ENCODE measurements around the gene TNFAIP8. TPM values are rescaled to one million over a fixed set of nuclear protein-coding genes. Genes with fewer than 3 reads are reported as not detected.
A peak's percentile ranks its signal among the peaks of the same experiment; 100 is the strongest.

Gene TNFAIP8
- polyA plus RNA-seq, 4 donors = 8.5 to 12.7 (median 10.9) TPM

DNA sequence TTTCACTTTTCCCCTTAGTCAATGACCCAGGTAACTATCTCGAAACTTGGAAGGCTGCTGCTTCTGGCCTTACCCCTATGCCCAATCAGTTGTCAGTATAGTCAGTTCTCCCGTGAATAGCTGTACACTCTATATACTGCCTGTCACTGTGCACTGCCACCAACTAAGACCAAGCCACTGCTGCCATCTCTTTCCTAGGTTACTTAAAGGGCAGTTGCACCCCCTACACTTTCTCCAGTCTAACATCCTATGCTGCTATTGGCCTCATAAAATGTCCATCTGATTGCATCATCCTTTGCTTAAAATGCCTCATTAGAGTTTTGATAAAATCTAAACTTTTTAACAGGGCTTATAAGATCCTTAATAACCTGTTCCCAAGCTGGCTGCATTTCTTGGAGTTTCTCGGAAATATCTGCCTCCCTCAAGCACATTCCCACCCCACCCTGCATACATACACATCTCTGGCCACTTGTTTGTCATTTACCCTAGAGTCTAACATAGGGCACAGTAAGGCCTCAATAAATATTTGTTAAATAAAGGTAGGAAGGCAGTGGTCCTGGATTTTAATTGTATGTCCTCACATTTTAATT lies 32.8 kb upstream of the TNFAIP8 start:
- H3K27me3 ChIP-seq (ENCODE audit: control insufficient read depth in 3 of 3, insufficient read depth in 3 of 3, low read length in 3 of 3) = no peaks in the 10 kb centered on the region
- peak overlapping the region in 1 of 3 donors; percentile 57 for H3K27ac ChIP-seq (ENCODE audit: low read depth in 1 of 3, low read length in 2 of 3)
- peaks cover 0 to 15% (median 12%) of the 10 kb centered on the region in 3 donors for H3K4me1 ChIP-seq (ENCODE audit: control insufficient read depth in 3 of 3, insufficient read depth in 2 of 3, low read depth in 1 of 3, low read length in 2 of 3)
- H3K36me3 ChIP-seq (ENCODE audit: control insufficient read depth in 3 of 3, insufficient read depth in 2 of 3, low read depth in 1 of 3, low read length in 3 of 3) = no peaks in the 10 kb centered on the region
- 76 to 82% (median 80%) methylated on average over 3 of the region's 3 CpGs for WGBS, 3 donors
- no peaks in the 10 kb centered on the region for H3K9me3 ChIP-seq (ENCODE audit: control insufficient read depth in 2 of 2, insufficient read depth in 1 of 2, low read depth in 1 of 2, low read length in 1 of 2)
- H3K4me3 ChIP-seq (ENCODE audit: low read depth in 1 of 3, low read length in 3 of 3) = no peak overlapping the region
- FAIRE-seq (no peak), DNase-seq (no peak)

- no peak overlapping the region for H3K4me3 ChIP-seq (ENCODE audit: low read depth in 1 of 3, low read length in 3 of 3)
- no peaks in the 10 kb centered on the region for H3K9me3 ChIP-seq (ENCODE audit: control insufficient read depth in 2 of 2, insufficient read depth in 1 of 2, low read depth in 1 of 2, low read length in 1 of 2)
- no peaks in the 10 kb centered on the region for H3K27me3 ChIP-seq (ENCODE audit: control insufficient read depth in 3 of 3, insufficient read depth in 3 of 3, low read length in 3 of 3)
- H3K27ac ChIP-seq (ENCODE audit: low read depth in 1 of 3, low read length in 2 of 3) = peak overlapping the region in 2 of 3 donors; percentile 48 to 57
- peaks cover 0 to 20% (median 12%) of the 10 kb centered on the region in 3 donors for H3K4me1 ChIP-seq (ENCODE audit: control insufficient read depth in 3 of 3, insufficient read depth in 2 of 3, low read depth in 1 of 3, low read length in 2 of 3)
- FAIRE-seq (no peak), DNase-seq (no peak)
- no peaks in the 10 kb centered on the region for H3K36me3 ChIP-seq (ENCODE audit: control insufficient read depth in 3 of 3, insufficient read depth in 2 of 3, low read depth in 1 of 3, low read length in 3 of 3)
These were observed 32.2 kb upstream of the TNFAIP8 start for GRCh38 chr5:119323601-119324000.

DNA sequence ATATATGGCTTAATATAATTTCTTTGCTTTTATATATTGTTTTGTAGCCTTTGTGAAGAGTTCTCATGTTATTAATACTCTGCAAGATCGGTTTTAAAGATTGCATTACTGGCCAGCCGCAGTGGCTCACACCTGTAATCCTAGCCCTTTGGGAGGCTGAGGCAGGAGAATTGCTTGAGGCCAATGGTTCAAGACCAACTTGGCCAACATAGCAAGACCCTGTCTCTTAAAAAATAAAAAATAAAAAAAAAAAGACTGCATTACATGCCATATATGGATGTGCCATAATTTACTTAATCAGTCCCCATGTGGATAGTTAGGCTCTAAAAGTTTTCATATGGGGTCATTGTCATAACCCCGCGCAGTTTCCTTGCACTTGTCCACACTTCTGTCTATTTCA lies 31.0 kb upstream of the TNFAIP8 start:
- WGBS, 3 donors = 93 to 96% (median 95%) methylated on average over 4 of the region's 4 CpGs
- FAIRE-seq = no peak

GRCh38 chr5:119327018-119327417 lies 28.8 kb upstream of the TNFAIP8 start:
- FAIRE-seq (no peak), DNase-seq (no peak)
- Histone ChIP-seq H3K27ac (ENCODE audit: low read depth in 1 of 3, low read length in 2 of 3) (peak overlapping the region in 1 of 3 donors; percentile 24), H3K27me3 (ENCODE audit: control insufficient read depth in 3 of 3, insufficient read depth in 3 of 3, low read length in 3 of 3) (no peaks in the 10 kb centered on the region), H3K36me3 (ENCODE audit: control insufficient read depth in 3 of 3, insufficient read depth in 2 of 3, low read depth in 1 of 3, low read length in 3 of 3) (peaks cover 0 to 3% (median 0%) of the 10 kb centered on the region in 3 donors), H3K4me3 (ENCODE audit: low read depth in 1 of 3, low read length in 3 of 3) (no peak overlapping the region), H3K9me3 (ENCODE audit: control insufficient read depth in 2 of 2, insufficient read depth in 1 of 2, low read depth in 1 of 2, low read length in 1 of 2) (no peaks in the 10 kb centered on the region), H3K4me1 (ENCODE audit: control insufficient read depth in 3 of 3, insufficient read depth in 2 of 3, low read depth in 1 of 3, low read length in 2 of 3) (peaks cover 0 to 25% (median 14%) of the 10 kb centered on the region in 3 donors)
- WGBS, 3 donors = 66 to 79% (median 69%) methylated on average over 5 of the region's 5 CpGs

More for the DNA sequence above, 31.0 kb upstream of the TNFAIP8 start:
- no peaks in the 10 kb centered on the region for H3K9me3 ChIP-seq (ENCODE audit: control insufficient read depth in 2 of 2, insufficient read depth in 1 of 2, low read depth in 1 of 2, low read length in 1 of 2)
- H3K4me3 ChIP-seq (ENCODE audit: low read depth in 1 of 3, low read length in 3 of 3) = no peak overlapping the region
- DNase-seq = no peak
- peaks cover 0 to 25% (median 12%) of the 10 kb centered on the region in 3 donors for H3K4me1 ChIP-seq (ENCODE audit: control insufficient read depth in 3 of 3, insufficient read depth in 2 of 3, low read depth in 1 of 3, low read length in 2 of 3)
- peak overlapping the region in 1 of 3 donors; percentile 57 for H3K27ac ChIP-seq (ENCODE audit: low read depth in 1 of 3, low read length in 2 of 3)
- H3K36me3 ChIP-seq (ENCODE audit: control insufficient read depth in 3 of 3, insufficient read depth in 2 of 3, low read depth in 1 of 3, low read length in 3 of 3) = no peaks in the 10 kb centered on the region
- H3K27me3 ChIP-seq (ENCODE audit: control insufficient read depth in 3 of 3, insufficient read depth in 3 of 3, low read length in 3 of 3) = no peaks in the 10 kb centered on the region

DNA sequence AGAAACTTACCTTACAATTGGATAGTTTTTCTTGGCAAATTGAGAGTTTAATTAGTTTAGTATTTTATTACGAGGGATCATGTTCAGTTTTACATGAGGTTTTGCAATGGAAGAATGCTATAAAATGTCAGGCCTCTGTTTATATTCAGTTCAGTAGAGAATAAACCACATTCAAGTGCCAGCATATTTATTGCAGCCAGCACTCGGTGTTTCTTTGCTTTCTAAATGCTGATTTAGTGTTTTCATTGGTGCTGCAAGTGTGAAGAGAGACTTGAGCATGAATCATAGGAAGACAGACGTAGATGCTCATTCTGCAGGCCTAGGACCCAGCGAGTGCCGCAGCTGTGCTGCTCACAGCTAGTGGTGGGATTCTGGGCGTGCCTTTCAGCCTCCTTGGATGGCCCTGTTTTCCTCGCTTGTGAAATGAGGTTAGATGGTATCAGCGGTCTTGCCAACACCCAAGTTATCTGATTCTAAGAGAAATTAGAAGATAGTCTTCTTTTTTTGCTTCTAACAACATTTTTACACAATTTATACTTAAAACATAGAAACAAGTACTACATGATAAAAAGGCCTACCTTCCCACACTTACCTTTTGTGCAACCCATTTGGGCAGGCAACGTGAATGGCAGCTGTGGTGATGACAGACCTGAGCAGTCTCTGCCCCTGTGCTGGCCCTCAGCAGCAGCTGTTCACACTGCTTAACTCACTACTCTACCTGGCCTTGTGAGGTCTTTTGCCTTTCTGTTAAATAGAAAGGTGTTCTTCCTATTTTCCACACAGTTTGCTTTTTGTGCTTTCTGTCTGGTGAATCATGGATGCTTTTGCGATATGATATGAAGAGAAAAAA lies 26.8 kb upstream of the TNFAIP8 start:
- H3K27ac ChIP-seq (ENCODE audit: low read depth in 1 of 3, low read length in 2 of 3) = peak overlapping the region in 1 of 3 donors; percentile 80
- peaks cover 0 to 3% (median 0%) of the 10 kb centered on the region in 3 donors for H3K36me3 ChIP-seq (ENCODE audit: control insufficient read depth in 3 of 3, insufficient read depth in 2 of 3, low read depth in 1 of 3, low read length in 3 of 3)
- WGBS, 3 donors = 57 to 87% (median 81%) methylated on average over 10 of the region's 10 CpGs
- no peaks in the 10 kb centered on the region for H3K9me3 ChIP-seq (ENCODE audit: control insufficient read depth in 2 of 2, insufficient read depth in 1 of 2, low read depth in 1 of 2, low read length in 1 of 2)
- DNase-seq = no peak
- H3K27me3 ChIP-seq (ENCODE audit: control insufficient read depth in 3 of 3, insufficient read depth in 3 of 3, low read length in 3 of 3) = no peaks in the 10 kb centered on the region
- H3K4me1 ChIP-seq (ENCODE audit: control insufficient read depth in 3 of 3, insufficient read depth in 2 of 3, low read depth in 1 of 3, low read length in 2 of 3) = peaks cover 0 to 22% (median 2%) of the 10 kb centered on the region in 3 donors
- no peak overlapping the region for H3K4me3 ChIP-seq (ENCODE audit: low read depth in 1 of 3, low read length in 3 of 3)
- FAIRE-seq = no peak

- no peak for DNase-seq
- H3K4me3 ChIP-seq (ENCODE audit: low read depth in 1 of 3, low read length in 3 of 3) = no peak overlapping the region
- no peak for FAIRE-seq
- 77 to 85% (median 81%) methylated on average over 6 of the region's 6 CpGs for WGBS, 3 donors
- H3K27ac ChIP-seq (ENCODE audit: low read depth in 1 of 3, low read length in 2 of 3) = peak overlapping the region in 2 of 3 donors; percentile 16 to 80
- no peaks in the 10 kb centered on the region for H3K9me3 ChIP-seq (ENCODE audit: control insufficient read depth in 2 of 2, insufficient read depth in 1 of 2, low read depth in 1 of 2, low read length in 1 of 2)
- H3K27me3 ChIP-seq (ENCODE audit: control insufficient read depth in 3 of 3, insufficient read depth in 3 of 3, low read length in 3 of 3) = no peaks in the 10 kb centered on the region
- H3K36me3 ChIP-seq (ENCODE audit: control insufficient read depth in 3 of 3, insufficient read depth in 2 of 3, low read depth in 1 of 3, low read length in 3 of 3) = peaks cover 0 to 3% (median 0%) of the 10 kb centered on the region in 3 donors
- peaks cover 0 to 20% (median 2%) of the 10 kb centered on the region in 3 donors for H3K4me1 ChIP-seq (ENCODE audit: control insufficient read depth in 3 of 3, insufficient read depth in 2 of 3, low read depth in 1 of 3, low read length in 2 of 3)
These were observed 26.2 kb upstream of the TNFAIP8 start for GRCh38 chr5:119329666-119330065.

- Histone ChIP-seq H3K27ac (ENCODE audit: low read depth in 1 of 3, low read length in 2 of 3) (peak overlapping the region in 1 of 3 donors; percentile 75), H3K4me1 (ENCODE audit: control insufficient read depth in 3 of 3, insufficient read depth in 2 of 3, low read depth in 1 of 3, low read length in 2 of 3) (peaks cover 0 to 15% (median 2%) of the 10 kb centered on the region in 3 donors)
- 68 to 93% (median 78%) methylated on average over 9 of the region's 9 CpGs for WGBS, 3 donors
These were observed 25.2 kb upstream of the TNFAIP8 start for GRCh38 chr5:119330367-119331183.

GRCh38 chr5:119331566-119332095 lies 24.2 kb upstream of the TNFAIP8 start:
- FAIRE-seq = no peak
- WGBS, 3 donors = 81 to 93% (median 90%) methylated on average over 3 of the region's 3 CpGs

More at GRCh38 chr5:119330367-119331183, 25.2 kb upstream of the TNFAIP8 start:
- H3K9me3 ChIP-seq (ENCODE audit: control insufficient read depth in 2 of 2, insufficient read depth in 1 of 2, low read depth in 1 of 2, low read length in 1 of 2) = no peaks in the 10 kb centered on the region
- DNase-seq = no peak
- no peak for FAIRE-seq
- H3K27me3 ChIP-seq (ENCODE audit: control insufficient read depth in 3 of 3, insufficient read depth in 3 of 3, low read length in 3 of 3) = no peaks in the 10 kb centered on the region
- peaks cover 0 to 3% (median 0%) of the 10 kb centered on the region in 3 donors for H3K36me3 ChIP-seq (ENCODE audit: control insufficient read depth in 3 of 3, insufficient read depth in 2 of 3, low read depth in 1 of 3, low read length in 3 of 3)
- H3K4me3 ChIP-seq (ENCODE audit: low read depth in 1 of 3, low read length in 3 of 3) = no peak overlapping the region

More at GRCh38 chr5:119331566-119332095, 24.2 kb upstream of the TNFAIP8 start:
- Histone ChIP-seq H3K4me3 (ENCODE audit: low read depth in 1 of 3, low read length in 3 of 3) (no peak overlapping the region), H3K9me3 (ENCODE audit: control insufficient read depth in 2 of 2, insufficient read depth in 1 of 2, low read depth in 1 of 2, low read length in 1 of 2) (no peaks in the 10 kb centered on the region), H3K4me1 (ENCODE audit: control insufficient read depth in 3 of 3, insufficient read depth in 2 of 3, low read depth in 1 of 3, low read length in 2 of 3) (peaks cover 0 to 15% (median 2%) of the 10 kb centered on the region in 3 donors), H3K27me3 (ENCODE audit: control insufficient read depth in 3 of 3, insufficient read depth in 3 of 3, low read length in 3 of 3) (no peaks in the 10 kb centered on the region), H3K36me3 (ENCODE audit: control insufficient read depth in 3 of 3, insufficient read depth in 2 of 3, low read depth in 1 of 3, low read length in 3 of 3) (peaks cover 0 to 3% (median 0%) of the 10 kb centered on the region in 3 donors), H3K27ac (ENCODE audit: low read depth in 1 of 3, low read length in 2 of 3) (peak overlapping the region in 1 of 3 donors; percentile 6)
- DNase-seq = no peak
